Measurements from ENCODE around the gene SNED1.

GRCh38 chr2:241142593-241142992 lies 144.2 kb downstream of the SNED1 start:
- TF ChIP-seq, protein P1, sequence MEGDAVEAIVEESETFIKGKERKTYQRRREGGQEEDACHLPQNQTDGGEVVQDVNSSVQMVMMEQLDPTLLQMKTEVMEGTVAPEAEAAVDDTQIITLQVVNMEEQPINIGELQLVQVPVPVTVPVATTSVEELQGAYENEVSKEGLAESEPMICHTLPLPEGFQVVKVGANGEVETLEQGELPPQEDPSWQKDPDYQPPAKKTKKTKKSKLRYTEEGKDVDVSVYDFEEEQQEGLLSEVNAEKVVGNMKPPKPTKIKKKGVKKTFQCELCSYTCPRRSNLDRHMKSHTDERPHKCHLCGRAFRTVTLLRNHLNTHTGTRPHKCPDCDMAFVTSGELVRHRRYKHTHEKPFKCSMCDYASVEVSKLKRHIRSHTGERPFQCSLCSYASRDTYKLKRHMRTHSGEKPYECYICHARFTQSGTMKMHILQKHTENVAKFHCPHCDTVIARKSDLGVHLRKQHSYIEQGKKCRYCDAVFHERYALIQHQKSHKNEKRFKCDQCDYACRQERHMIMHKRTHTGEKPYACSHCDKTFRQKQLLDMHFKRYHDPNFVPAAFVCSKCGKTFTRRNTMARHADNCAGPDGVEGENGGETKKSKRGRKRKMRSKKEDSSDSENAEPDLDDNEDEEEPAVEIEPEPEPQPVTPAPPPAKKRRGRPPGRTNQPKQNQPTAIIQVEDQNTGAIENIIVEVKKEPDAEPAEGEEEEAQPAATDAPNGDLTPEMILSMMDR (IDR thresholded peaks at IDR 0.05) = no peak
- TF ChIP-seq, protein P2, sequence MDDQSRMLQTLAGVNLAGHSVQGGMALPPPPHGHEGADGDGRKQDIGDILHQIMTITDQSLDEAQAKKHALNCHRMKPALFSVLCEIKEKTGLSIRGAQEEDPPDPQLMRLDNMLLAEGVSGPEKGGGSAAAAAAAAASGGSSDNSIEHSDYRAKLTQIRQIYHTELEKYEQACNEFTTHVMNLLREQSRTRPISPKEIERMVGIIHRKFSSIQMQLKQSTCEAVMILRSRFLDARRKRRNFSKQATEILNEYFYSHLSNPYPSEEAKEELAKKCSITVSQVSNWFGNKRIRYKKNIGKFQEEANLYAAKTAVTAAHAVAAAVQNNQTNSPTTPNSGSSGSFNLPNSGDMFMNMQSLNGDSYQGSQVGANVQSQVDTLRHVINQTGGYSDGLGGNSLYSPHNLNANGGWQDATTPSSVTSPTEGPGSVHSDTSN (IDR thresholded peaks at IDR 0.05) = no peak
- TF ChIP-seq NR3C1 (IDR thresholded peaks at IDR 0.05) (no peak), JUN (IDR thresholded peaks at IDR 0.05) (no peak), CHD2 (IDR thresholded peaks at IDR 0.05; ENCODE audit: low read length, partially characterized antibody) (no peak), MAX (IDR thresholded peaks at IDR 0.05) (no peak)
- TF ChIP-seq, protein P3, sequence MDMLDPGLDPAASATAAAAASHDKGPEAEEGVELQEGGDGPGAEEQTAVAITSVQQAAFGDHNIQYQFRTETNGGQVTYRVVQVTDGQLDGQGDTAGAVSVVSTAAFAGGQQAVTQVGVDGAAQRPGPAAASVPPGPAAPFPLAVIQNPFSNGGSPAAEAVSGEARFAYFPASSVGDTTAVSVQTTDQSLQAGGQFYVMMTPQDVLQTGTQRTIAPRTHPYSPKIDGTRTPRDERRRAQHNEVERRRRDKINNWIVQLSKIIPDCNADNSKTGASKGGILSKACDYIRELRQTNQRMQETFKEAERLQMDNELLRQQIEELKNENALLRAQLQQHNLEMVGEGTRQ (IDR thresholded peaks at IDR 0.05) = no peak
